ENCODE measurements around the gene PRKG1.

The PRKG1 gene

GRCh38 chr10:51698473-51699063 is 624.3 kb downstream of the PRKG1 start:
- DNase-seq (ENCODE audit: low read depth in 2 of 2) = no peak

GRCh38 chr10:51699145-51699474 is 624.8 kb downstream of the PRKG1 start:
- no peak for DNase-seq (ENCODE audit: low read depth in 2 of 2)

- peak; percentile 70 to 82 for DNase-seq (ENCODE audit: low read depth in 2 of 2)
These were observed 625.4 kb downstream of the PRKG1 start, which contains the start of gene CSTF2T for GRCh38 chr10:51699475-51700227. Gene CSTF2T, minus strand, starts transcription at chr10:51699595. Its CDS starts 46 bp downstream, at chr10:51699549.

GRCh38 chr10:51700228-51700817 is 626.0 kb downstream of the PRKG1 start:
- no peak for DNase-seq (ENCODE audit: low read depth in 2 of 2)

- no peak for DNase-seq (ENCODE audit: low read depth in 2 of 2)
These were observed 631.5 kb downstream of the PRKG1 start for GRCh38 chr10:51705774-51706173.

- DNase-seq (ENCODE audit: low read depth in 2 of 2) = no peak
These were observed 631.9 kb downstream of the PRKG1 start for GRCh38 chr10:51706225-51706624.

- DNase-seq (ENCODE audit: low read depth in 2 of 2) = no peak
These were observed 633.1 kb downstream of the PRKG1 start for GRCh38 chr10:51707392-51707791.

GRCh38 chr10:51707821-51708424 is 633.6 kb downstream of the PRKG1 start:
- DNase-seq (ENCODE audit: low read depth in 2 of 2) = no peak

GRCh38 chr10:51708609-51709008 is 634.3 kb downstream of the PRKG1 start:
- no peak for DNase-seq (ENCODE audit: low read depth in 2 of 2)

- DNase-seq (ENCODE audit: low read depth in 2 of 2) = no peak
These were observed 635.2 kb downstream of the PRKG1 start for GRCh38 chr10:51709324-51709972.

GRCh38 chr10:51711519-51711891 is 637.2 kb downstream of the PRKG1 start:
- no peak for DNase-seq (ENCODE audit: low read depth in 2 of 2)

- no peak for DNase-seq (ENCODE audit: low read depth in 2 of 2)
These were observed 642.7 kb downstream of the PRKG1 start for GRCh38 chr10:51716981-51717380.

- DNase-seq (ENCODE audit: low read depth in 2 of 2) = no peak
These were observed 644.6 kb downstream of the PRKG1 start for GRCh38 chr10:51718804-51719291.

- DNase-seq (ENCODE audit: low read depth in 2 of 2) = no peak
These were observed 649.8 kb downstream of the PRKG1 start for GRCh38 chr10:51724038-51724437.

- no peak for DNase-seq (ENCODE audit: low read depth in 2 of 2)
These were observed 655.7 kb downstream of the PRKG1 start for GRCh38 chr10:51729822-51730555.

GRCh38 chr10:51733057-51733456 is 658.8 kb downstream of the PRKG1 start:
- no peak for DNase-seq (ENCODE audit: low read depth in 2 of 2)

- no peak for DNase-seq (ENCODE audit: low read depth in 2 of 2)
These were observed 668.9 kb downstream of the PRKG1 start for GRCh38 chr10:51743146-51743545.

GRCh38 chr10:51744235-51745000 is 670.1 kb downstream of the PRKG1 start:
- no peak for DNase-seq (ENCODE audit: low read depth in 2 of 2)

GRCh38 chr10:51745397-51745796 is 671.1 kb downstream of the PRKG1 start:
- no peak for DNase-seq (ENCODE audit: low read depth in 2 of 2)

- DNase-seq (ENCODE audit: low read depth in 2 of 2) = no peak
These were observed 672.9 kb downstream of the PRKG1 start for GRCh38 chr10:51747216-51747615.

- DNase-seq (ENCODE audit: low read depth in 2 of 2) = no peak
These were observed 674.7 kb downstream of the PRKG1 start for GRCh38 chr10:51748959-51749358.
